Mesendoderm (in vitro differentiated cells): Measurements from ENCODE around the gene HPGDS.

Source experiments
- DNase-seq: peaks from one replicate; pipeline ENCODE4 v3.0.0; 2013
- H2AK5ac ChIP-seq: 2 replicates; pipeline ENCODE4 v1.6.1; 2013; ENCODE audit warnings: low read length, inconsistent platforms
- H2BK120ac ChIP-seq: 2 replicates; pipeline ENCODE4 v1.6.1; 2013; ENCODE audit warnings: low read depth, mild to moderate bottlenecking, low read length, moderate library complexity, mixed read lengths
- H2BK15ac ChIP-seq: replicated peaks from 2 replicates; pipeline ENCODE4 v1.6.1; 2013; ENCODE audit warnings: low read depth, mild to moderate bottlenecking, moderate library complexity
- H2BK5ac ChIP-seq: 2 replicates; pipeline ENCODE4 v1.6.1; 2013; ENCODE audit warnings: low read length, inconsistent platforms
- H3K18ac ChIP-seq: 2 replicates; pipeline ENCODE4 v1.6.1; 2013; ENCODE audit warnings: mild to moderate bottlenecking, low read length, mixed read lengths
- H3K23ac ChIP-seq: one replicate; pipeline ENCODE4 v1.6.1; 2013; ENCODE audit warnings: low read length
- H3K27ac ChIP-seq: 2 replicates; pipeline ENCODE4 v1.5.1; 2013; ENCODE audit warnings: low read depth, mild to moderate bottlenecking, inconsistent platforms, low read length, moderate library complexity
- H3K27me3 ChIP-seq: 2 replicates; pipeline ENCODE4 v1.6.1; 2013; ENCODE audit warnings: low read length, control low read depth, mild to moderate bottlenecking, inconsistent platforms; ENCODE audit not compliant: insufficient read depth, poor library complexity
- H3K36me3 ChIP-seq: 2 replicates; pipeline ENCODE4 v1.6.1; 2013; ENCODE audit warnings: low read length, inconsistent platforms; ENCODE audit not compliant: control insufficient read depth, insufficient read depth
- H3K4ac ChIP-seq: one replicate; pipeline ENCODE4 v1.6.1; 2013; ENCODE audit warnings: low read depth, mild to moderate bottlenecking, low read length, moderate library complexity
- H3K4me1 ChIP-seq: 2 replicates; pipeline ENCODE4 v1.6.1; 2013; ENCODE audit warnings: low read depth, low read length, inconsistent platforms; ENCODE audit not compliant: control insufficient read depth
- H3K4me2 ChIP-seq: 2 replicates; pipeline ENCODE4 v1.6.1; 2013; ENCODE audit warnings: low read length
- H3K4me3 ChIP-seq: 2 replicates; pipeline ENCODE4 v1.5.1; 2013; ENCODE audit warnings: mild to moderate bottlenecking, low read length
- H3K56ac ChIP-seq: one replicate; pipeline ENCODE4 v1.6.1; 2013; ENCODE audit warnings: low read length
- H3K79me1 ChIP-seq: 2 replicates; pipeline ENCODE4 v1.6.1; 2013; ENCODE audit warnings: low read length, inconsistent platforms
- H3K79me2 ChIP-seq: 2 replicates; pipeline ENCODE4 v1.6.1; 2013; ENCODE audit warnings: mild to moderate bottlenecking, low read length; ENCODE audit not compliant: control insufficient read depth, insufficient read depth
- H3K9ac ChIP-seq: 2 replicates; pipeline ENCODE4 v1.6.1; 2013; ENCODE audit warnings: low read length, inconsistent platforms
- H4K5ac ChIP-seq: one replicate; pipeline ENCODE4 v1.6.1; 2013; ENCODE audit warnings: low read length
- H4K8ac ChIP-seq: one replicate; pipeline ENCODE4 v1.6.1; 2013; ENCODE audit warnings: low read depth, mild to moderate bottlenecking, control low read depth, low read length, moderate library complexity
- WGBS: extraction: QIAGEN DNeasy Blood & Tissue Kit; methylation state at CpG from one replicate; pipeline ENCODE4 v1.1.7; 2013; ENCODE audit warnings: low lambda C conversion rate, missing lambda C conversion rate; ENCODE audit not compliant: insufficient coverage; ENCODE audit errors: extremely low coverage; 5-methylcytosine and 5-hydroxymethylcytosine counted together

HPGDS gene

DNA sequence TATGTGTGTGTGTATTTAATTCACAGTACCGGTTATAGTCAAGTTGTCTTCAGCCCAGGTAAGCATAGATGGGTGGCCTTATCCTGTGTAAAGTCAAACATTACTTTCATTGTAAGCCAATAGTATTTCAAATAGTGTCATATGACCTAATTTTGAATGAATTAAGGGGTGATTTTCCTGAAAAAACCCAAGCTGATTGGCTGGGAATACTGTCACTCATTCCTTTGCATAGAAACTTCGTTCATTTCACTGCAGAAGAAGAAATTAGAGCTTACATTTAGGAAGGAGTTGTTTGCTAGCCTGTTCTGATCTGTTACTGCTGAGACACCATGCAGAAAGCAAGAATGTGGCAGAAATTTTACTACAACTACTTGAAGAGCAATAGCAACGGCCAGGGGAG, 89.6 kb downstream of the HPGDS start:
- no peak overlapping the region for H3K56ac ChIP-seq
- no peak overlapping the region for H2BK15ac ChIP-seq
- H3K4me1 ChIP-seq: no peaks in the 10 kb centered on the region
- no peak overlapping the region for H3K27ac ChIP-seq
- H4K5ac ChIP-seq: no peak overlapping the region
- DNase-seq: peak; percentile 65
- no peak overlapping the region for H3K4me2 ChIP-seq
- H3K4me3 ChIP-seq: no peak overlapping the region
- WGBS: no CpG with 5 or more reads among the region's 3 CpGs
- no peaks in the 10 kb centered on the region for H3K79me1 ChIP-seq
- no peak overlapping the region for H2BK5ac ChIP-seq
- no peak overlapping the region for H2BK120ac ChIP-seq
- no peak overlapping the region for H3K9ac ChIP-seq
- H3K4ac ChIP-seq: no peak overlapping the region
- H3K18ac ChIP-seq: no peak overlapping the region
- H3K79me2 ChIP-seq: no peaks in the 10 kb centered on the region
- H2AK5ac ChIP-seq: no peak overlapping the region
- H3K27me3 ChIP-seq: no peaks in the 10 kb centered on the region
- no peak overlapping the region for H3K23ac ChIP-seq
- no peak overlapping the region for H4K8ac ChIP-seq
- no peaks in the 10 kb centered on the region for H3K36me3 ChIP-seq

DNA sequence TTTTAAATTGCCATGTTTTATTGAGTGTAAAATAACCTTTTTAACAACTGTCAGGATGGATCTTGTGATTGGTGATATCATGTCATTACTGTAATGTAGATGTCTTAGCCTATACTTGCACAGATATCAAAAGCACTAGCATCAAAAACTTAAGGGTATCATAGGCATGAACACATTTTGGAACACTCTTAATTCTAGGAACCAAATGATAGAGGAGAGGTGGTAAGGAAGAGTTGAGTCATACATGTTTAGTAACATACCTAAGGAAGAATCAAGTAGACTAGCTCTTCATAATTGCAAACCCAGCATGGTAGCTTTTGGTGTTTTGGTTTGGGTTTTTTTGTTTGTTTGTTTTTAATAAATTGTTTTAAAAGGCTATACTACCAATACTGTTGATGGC, 91.5 kb downstream of the HPGDS start:
- no peaks in the 10 kb centered on the region for H3K79me2 ChIP-seq
- no peaks in the 10 kb centered on the region for H3K4me1 ChIP-seq
- no peak for DNase-seq
- H2AK5ac ChIP-seq: no peak overlapping the region
- H3K9ac ChIP-seq: no peak overlapping the region
- H3K4ac ChIP-seq: no peak overlapping the region
- no peak overlapping the region for H4K5ac ChIP-seq
- H3K27me3 ChIP-seq: no peaks in the 10 kb centered on the region
- H3K4me3 ChIP-seq: no peak overlapping the region
- no peak overlapping the region for H3K23ac ChIP-seq
- H3K18ac ChIP-seq: no peak overlapping the region
- H2BK15ac ChIP-seq: no peak overlapping the region
- H2BK5ac ChIP-seq: no peak overlapping the region
- no peaks in the 10 kb centered on the region for H3K36me3 ChIP-seq
- H3K27ac ChIP-seq: no peak overlapping the region
- no peaks in the 10 kb centered on the region for H3K79me1 ChIP-seq
- H4K8ac ChIP-seq: no peak overlapping the region
- no peak overlapping the region for H2BK120ac ChIP-seq
- H3K56ac ChIP-seq: no peak overlapping the region
- no peak overlapping the region for H3K4me2 ChIP-seq
